ENCODE data around the gene HRAS.

The HRAS gene

GRCh38 chr11:501001-501682 is 34.2 kb downstream of the HRAS start:
- peaks cover 60% of the 10 kb centered on the region for H3K36me3 ChIP-seq (ENCODE audit: insufficient read depth, low read length)
- H3K9me3 ChIP-seq (replicated peaks; ENCODE audit: low read length) = no peaks in the 10 kb centered on the region
- H3K9ac ChIP-seq (ENCODE audit: low read depth, low read length) = no peak overlapping the region
- H3K4me2 ChIP-seq (ENCODE audit: low read length) = no peak overlapping the region
- no peaks in the 10 kb centered on the region for H3K27me3 ChIP-seq (ENCODE audit: control insufficient read depth, insufficient read depth, low read length)
- H3K4me3 ChIP-seq (ENCODE audit: low read length) = no peak overlapping the region
- H3K4me1 ChIP-seq (ENCODE audit: control insufficient read depth, insufficient read depth, low read length) = peaks cover 35% of the 10 kb centered on the region

DNA sequence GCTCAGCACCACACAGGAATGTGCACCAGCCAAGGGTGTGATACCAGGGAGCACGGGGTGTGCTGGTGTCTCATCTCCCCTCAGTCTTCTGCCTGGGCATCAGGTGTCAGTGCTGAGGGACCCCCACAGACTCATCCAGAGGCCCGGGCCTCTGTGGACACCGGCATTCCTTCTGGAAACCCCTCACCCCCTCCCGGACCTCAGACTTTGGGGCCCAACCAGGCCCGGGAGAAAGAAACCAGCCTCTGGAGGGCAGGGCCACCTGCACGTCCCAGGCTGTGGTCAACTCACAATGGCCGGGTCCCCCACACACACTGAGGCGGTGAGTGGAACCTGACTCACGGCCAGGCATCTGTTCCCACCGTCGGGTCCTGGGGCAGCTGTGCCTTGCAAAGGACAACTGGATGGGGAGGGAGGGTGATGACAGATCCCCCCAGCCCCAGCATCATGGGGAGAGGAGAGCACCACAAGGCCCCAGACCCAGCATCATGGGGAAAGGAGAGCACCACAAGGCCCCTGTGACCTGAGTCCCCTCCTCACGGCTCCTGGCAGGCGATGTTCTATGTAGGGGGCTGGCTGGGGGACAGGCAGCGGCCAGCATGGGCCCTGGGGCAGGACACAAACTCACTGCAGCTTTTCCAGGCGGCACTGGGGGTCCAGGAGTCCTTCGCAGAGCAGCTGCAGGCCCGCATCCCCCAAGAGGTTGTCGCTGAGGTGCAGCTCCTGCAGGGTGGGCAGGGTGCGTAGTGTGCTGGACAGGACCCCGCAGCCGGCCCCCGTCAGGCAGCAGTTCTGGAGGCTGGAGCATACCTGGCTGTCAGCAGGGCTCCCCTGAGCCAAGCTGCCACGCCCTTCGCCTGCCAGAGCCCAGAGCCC is 35.9 kb downstream of the HRAS start:
- Histone ChIP-seq H3K9ac (ENCODE audit: low read depth, low read length) (no peak overlapping the region), H3K4me1 (ENCODE audit: control insufficient read depth, insufficient read depth, low read length) (peaks cover 37% of the 10 kb centered on the region), H3K4me2 (ENCODE audit: low read length) (no peak overlapping the region), H3K4me3 (ENCODE audit: low read length) (no peak overlapping the region), H3K36me3 (ENCODE audit: insufficient read depth, low read length) (peaks cover 75% of the 10 kb centered on the region), H3K9me3 (replicated peaks; ENCODE audit: low read length) (no peaks in the 10 kb centered on the region), H3K27me3 (ENCODE audit: control insufficient read depth, insufficient read depth, low read length) (no peaks in the 10 kb centered on the region)

DNA sequence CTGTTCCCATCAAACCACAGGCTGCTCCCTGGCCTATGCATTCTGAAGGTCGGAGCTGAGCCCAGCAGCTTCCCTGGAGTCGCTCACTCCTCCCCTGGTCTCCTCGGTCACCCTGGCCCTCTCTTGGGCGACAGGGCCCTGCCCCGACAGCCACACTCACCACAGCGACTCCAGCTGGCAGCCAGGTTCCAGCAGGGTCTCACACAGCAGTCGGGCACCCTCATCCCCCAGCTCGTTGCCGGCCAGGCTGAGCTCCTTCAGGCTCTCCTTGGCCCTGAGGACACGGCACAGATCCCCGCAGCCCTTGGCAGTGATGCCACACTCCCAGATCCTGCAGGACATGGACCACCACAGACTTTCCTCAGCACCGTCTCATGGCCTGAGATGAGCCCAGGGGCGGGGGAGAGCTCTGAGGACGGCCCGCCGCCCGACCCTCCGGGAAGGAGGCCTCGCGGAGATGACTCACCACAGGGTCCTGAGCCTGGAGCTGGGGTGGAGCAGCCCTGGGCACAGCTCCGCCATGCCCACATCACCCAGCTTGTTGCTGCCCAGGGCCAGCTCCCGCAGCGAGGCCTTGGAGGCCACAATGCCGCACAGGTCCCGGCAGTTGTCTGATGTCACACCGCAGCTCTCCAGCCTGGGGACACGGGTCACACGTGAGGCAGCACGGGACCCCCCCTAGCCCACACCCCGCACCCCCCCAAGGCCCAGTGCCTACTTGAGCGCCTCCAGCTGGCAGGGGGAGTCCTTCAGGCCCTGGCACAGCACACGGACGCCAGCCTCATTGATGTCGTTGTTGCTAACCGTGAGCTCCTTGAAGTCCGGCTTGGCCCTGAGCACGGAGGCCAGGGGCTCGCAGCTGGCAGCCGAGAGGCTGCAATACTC is 36.8 kb downstream of the HRAS start:
- Histone ChIP-seq H3K4me1 (ENCODE audit: control insufficient read depth, insufficient read depth, low read length) (peaks cover 30% of the 10 kb centered on the region), H3K4me2 (ENCODE audit: low read length) (no peak overlapping the region), H3K9me3 (replicated peaks; ENCODE audit: low read length) (no peaks in the 10 kb centered on the region), H3K36me3 (ENCODE audit: insufficient read depth, low read length) (peaks cover 81% of the 10 kb centered on the region), H3K27me3 (ENCODE audit: control insufficient read depth, insufficient read depth, low read length) (no peaks in the 10 kb centered on the region), H3K4me3 (ENCODE audit: low read length) (no peak overlapping the region), H3K9ac (ENCODE audit: low read depth, low read length) (no peak overlapping the region)

DNA sequence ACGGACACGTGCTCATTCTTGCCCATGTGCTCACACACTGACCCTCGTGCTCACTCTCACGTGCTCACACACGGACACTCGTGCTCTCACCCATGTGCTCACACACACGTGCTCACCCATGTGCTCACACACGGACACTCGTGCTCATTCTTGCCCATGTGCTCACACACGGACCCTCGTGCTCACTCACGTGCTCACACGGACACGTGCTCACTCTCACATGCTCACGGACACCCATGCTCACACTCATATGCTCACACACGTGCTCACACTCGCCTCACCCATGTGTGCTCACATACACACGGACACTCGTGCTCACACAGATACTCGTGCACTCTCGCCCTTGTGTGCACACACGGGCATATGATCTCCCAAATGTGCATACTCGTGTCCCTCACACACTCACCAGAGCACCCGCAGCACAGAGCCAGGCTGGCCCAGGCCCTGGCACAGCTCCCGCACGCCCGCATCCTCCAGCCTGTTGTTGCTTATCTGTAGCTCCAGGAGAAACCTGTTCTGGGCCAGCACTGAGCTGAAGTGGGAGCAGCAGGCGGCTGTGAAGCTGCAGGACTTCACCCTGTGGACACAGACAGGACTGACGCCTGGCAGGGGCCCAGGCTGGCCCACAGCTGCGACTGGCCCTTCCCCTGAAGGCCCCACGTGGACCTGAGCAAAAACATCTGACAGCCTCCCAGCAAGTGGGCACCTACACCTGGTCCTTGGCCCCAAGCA is 37.6 kb downstream of the HRAS start:
- H3K36me3 ChIP-seq (ENCODE audit: insufficient read depth, low read length) = peaks cover 87% of the 10 kb centered on the region
- H3K27me3 ChIP-seq (ENCODE audit: control insufficient read depth, insufficient read depth, low read length) = no peaks in the 10 kb centered on the region

GRCh38 chr11:496834-497564 is 38.4 kb downstream of the HRAS start:
- H3K36me3 ChIP-seq (ENCODE audit: insufficient read depth, low read length) = peaks cover 90% of the 10 kb centered on the region
- H3K27me3 ChIP-seq (ENCODE audit: control insufficient read depth, insufficient read depth, low read length) = no peaks in the 10 kb centered on the region

More for the DNA sequence above, 37.6 kb downstream of the HRAS start:
- no peak overlapping the region for H3K4me3 ChIP-seq (ENCODE audit: low read length)
- H3K4me2 ChIP-seq (ENCODE audit: low read length) = no peak overlapping the region
- peaks cover 23% of the 10 kb centered on the region for H3K4me1 ChIP-seq (ENCODE audit: control insufficient read depth, insufficient read depth, low read length)
- no peaks in the 10 kb centered on the region for H3K9me3 ChIP-seq (replicated peaks; ENCODE audit: low read length)
- no peak overlapping the region for H3K9ac ChIP-seq (ENCODE audit: low read depth, low read length)

GRCh38 chr11:495537-495931 is 39.8 kb downstream of the HRAS start:
- Histone ChIP-seq H3K9ac (ENCODE audit: low read depth, low read length) (no peak overlapping the region), H3K27me3 (ENCODE audit: control insufficient read depth, insufficient read depth, low read length) (no peaks in the 10 kb centered on the region), H3K9me3 (replicated peaks; ENCODE audit: low read length) (no peaks in the 10 kb centered on the region), H3K4me2 (ENCODE audit: low read length) (no peak overlapping the region), H3K36me3 (ENCODE audit: insufficient read depth, low read length) (peaks cover 83% of the 10 kb centered on the region), H3K4me1 (ENCODE audit: control insufficient read depth, insufficient read depth, low read length) (peaks cover 15% of the 10 kb centered on the region), H3K4me3 (ENCODE audit: low read length) (no peak overlapping the region)

More at GRCh38 chr11:496834-497564, 38.4 kb downstream of the HRAS start:
- Histone ChIP-seq H3K4me2 (ENCODE audit: low read length) (no peak overlapping the region), H3K9me3 (replicated peaks; ENCODE audit: low read length) (no peaks in the 10 kb centered on the region), H3K4me1 (ENCODE audit: control insufficient read depth, insufficient read depth, low read length) (peaks cover 16% of the 10 kb centered on the region), H3K4me3 (ENCODE audit: low read length) (no peak overlapping the region), H3K9ac (ENCODE audit: low read depth, low read length) (no peak overlapping the region)

- Histone ChIP-seq H3K27me3 (ENCODE audit: control insufficient read depth, insufficient read depth, low read length) (no peaks in the 10 kb centered on the region), H3K9ac (ENCODE audit: low read depth, low read length) (no peak overlapping the region), H3K4me1 (ENCODE audit: control insufficient read depth, insufficient read depth, low read length) (peaks cover 15% of the 10 kb centered on the region), H3K4me2 (ENCODE audit: low read length) (peak overlapping the region; percentile 6), H3K4me3 (ENCODE audit: low read length) (no peak overlapping the region), H3K9me3 (replicated peaks; ENCODE audit: low read length) (no peaks in the 10 kb centered on the region), H3K36me3 (ENCODE audit: insufficient read depth, low read length) (peaks cover 83% of the 10 kb centered on the region)
Measured at GRCh38 chr11:494761-495536, 40.4 kb downstream of the HRAS start.

DNA sequence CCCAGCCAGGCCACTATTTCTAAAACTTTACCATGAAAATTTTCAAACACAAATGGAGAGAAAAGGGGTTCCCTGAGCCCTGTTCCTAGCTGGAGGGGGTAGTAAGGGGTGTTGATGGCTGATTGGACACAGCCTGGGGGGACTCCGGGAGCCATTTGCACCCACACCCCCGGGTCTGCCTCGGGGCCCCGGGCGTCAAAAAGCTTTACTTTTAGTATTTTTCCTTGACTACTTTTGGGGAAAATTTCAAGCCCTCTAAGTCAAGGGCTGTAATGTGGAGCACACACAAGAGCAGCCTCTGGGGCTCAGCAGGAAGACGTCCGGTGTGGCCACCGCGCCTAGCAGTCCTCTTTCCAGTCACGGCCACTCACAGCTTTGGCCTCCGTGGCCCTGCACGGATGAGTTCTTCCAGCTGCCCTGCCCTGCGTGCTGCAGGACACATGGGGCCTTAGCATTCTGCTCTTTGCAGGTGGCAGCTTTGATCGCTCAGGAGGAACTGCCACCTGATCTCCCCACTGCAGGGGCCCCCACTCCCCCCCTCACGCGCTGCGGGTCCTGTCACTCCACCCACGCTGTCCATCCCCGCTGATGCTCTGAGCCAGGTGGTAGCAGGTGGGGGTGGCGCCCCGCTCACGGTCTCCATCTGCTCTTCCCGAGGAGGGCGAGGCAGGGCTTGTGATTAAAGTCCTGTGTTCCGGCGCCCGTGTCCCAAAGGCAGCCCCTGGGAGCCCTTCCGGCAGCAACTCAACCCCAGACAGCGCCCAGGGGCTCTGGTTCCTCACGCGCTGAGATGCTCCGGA is 42.7 kb downstream of the HRAS start:
- H3K4me2 ChIP-seq (ENCODE audit: low read length) = no peak overlapping the region
- H3K36me3 ChIP-seq (ENCODE audit: insufficient read depth, low read length) = peaks cover 62% of the 10 kb centered on the region
- no peak overlapping the region for H3K4me3 ChIP-seq (ENCODE audit: low read length)
- H3K4me1 ChIP-seq (ENCODE audit: control insufficient read depth, insufficient read depth, low read length) = peaks cover 15% of the 10 kb centered on the region
- H3K27me3 ChIP-seq (ENCODE audit: control insufficient read depth, insufficient read depth, low read length) = no peaks in the 10 kb centered on the region
- H3K9me3 ChIP-seq (replicated peaks; ENCODE audit: low read length) = no peaks in the 10 kb centered on the region
- H3K9ac ChIP-seq (ENCODE audit: low read depth, low read length) = no peak overlapping the region

DNA sequence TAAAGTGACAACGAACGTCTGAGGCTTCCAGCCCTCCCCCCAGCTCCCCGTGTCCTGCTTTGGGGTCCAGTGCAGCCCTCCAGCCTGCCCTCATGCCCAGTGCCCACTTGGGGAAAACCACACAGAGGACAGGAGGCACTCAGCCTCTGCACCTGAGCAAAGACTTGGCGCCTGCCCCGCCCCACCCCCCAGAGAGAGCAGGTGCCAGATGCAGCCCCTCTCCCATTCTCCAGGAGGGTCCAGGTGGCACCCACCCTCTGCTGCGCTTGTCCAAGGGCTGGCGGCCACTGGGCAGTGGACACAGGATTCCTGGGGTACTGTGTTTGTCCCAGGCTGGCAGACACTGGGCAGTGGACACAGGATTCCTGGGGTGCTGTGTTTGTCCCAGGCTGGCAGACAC is 44.0 kb downstream of the HRAS start:
- Histone ChIP-seq H3K9ac (ENCODE audit: low read depth, low read length) (no peak overlapping the region), H3K27me3 (ENCODE audit: control insufficient read depth, insufficient read depth, low read length) (no peaks in the 10 kb centered on the region), H3K4me1 (ENCODE audit: control insufficient read depth, insufficient read depth, low read length) (peaks cover 15% of the 10 kb centered on the region), H3K4me2 (ENCODE audit: low read length) (no peak overlapping the region), H3K9me3 (replicated peaks; ENCODE audit: low read length) (no peaks in the 10 kb centered on the region), H3K4me3 (ENCODE audit: low read length) (no peak overlapping the region), H3K36me3 (ENCODE audit: insufficient read depth, low read length) (peaks cover 49% of the 10 kb centered on the region)
